ENCODE results near the gene GUCY1B1.

The GUCY1B1 gene

DNA sequence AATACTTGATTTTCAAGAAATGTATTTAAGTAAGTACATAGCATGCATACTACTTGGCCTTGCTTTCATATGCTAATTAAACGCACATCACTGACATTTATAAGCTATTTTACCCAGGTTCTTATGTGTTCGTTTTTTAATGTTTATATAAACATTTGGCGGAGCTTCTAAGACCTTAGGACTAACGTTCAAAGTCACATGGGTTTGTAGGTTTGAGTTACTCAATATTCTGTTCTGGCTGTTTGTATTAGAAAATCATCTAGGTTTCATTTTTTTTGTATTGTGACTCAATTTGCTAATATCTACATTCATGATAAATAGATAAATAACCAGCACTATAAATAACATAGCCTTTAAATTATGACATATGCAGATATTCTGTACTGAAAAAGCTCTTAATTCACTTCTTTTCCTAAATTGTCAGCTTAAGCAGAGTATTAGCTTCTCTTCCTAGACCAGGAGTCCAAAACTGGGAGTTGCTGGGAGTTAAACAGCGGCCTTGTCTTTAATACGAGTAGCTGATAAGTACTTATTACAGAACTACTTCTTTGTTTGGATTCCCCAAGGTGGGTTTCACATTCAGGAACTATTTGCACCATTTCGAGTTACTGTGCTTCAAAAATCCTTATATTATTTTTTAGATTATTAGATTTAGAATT is 42.0 kb downstream of the GUCY1B1 start:
- no peak for DNase-seq

GRCh38 chr4:155802190-155802959 is 43.6 kb downstream of the GUCY1B1 start:
- DNase-seq, result no peak

- no peak for DNase-seq
Measured at GRCh38 chr4:155805016-155805415, 46.2 kb downstream of the GUCY1B1 start.

GRCh38 chr4:155807021-155807420 is 48.2 kb downstream of the GUCY1B1 start:
- no peak for DNase-seq

DNA sequence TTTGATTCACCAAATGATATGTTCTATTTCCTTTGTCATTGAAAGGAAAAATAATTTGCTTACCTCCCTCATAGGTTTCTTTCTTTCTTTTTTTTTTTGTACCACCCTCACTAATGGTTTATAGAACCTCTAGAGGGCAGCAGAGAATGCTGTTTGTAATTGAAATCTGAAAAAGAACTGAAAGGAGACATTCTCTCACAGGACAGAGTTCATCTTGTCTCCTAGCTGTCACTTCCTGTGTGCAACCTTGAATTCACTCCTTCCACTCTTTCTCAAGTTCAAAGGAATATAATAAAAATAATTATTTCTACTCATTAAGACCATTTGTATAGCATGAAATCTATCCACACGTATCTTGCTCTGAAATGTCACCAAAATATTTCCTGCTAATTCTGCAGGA is 51.0 kb downstream of the GUCY1B1 start:
- peak; percentile 83 for DNase-seq

DNA sequence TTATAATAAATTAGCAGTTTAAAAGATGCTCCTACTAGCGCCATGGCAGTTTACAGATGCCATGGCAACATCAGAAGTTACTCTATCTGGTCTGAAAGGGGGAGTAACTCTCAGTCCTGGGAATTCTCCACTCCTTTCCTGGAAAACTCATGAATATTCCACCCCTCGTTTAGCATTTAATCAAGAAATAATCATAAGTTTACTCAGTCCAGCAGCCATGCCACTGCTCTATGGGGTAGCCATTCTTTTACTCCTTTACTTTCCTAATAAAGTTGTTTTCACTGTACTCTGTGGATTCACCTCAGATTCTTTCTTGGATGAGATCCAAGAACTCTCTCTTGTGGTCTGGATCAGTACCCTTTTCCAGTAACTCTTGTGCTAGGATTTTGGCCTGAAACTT is 52.3 kb downstream of the GUCY1B1 start:
- no peak for DNase-seq

- no peak for DNase-seq
Measured at GRCh38 chr4:155818639-155819038, 59.8 kb downstream of the GUCY1B1 start.

DNA sequence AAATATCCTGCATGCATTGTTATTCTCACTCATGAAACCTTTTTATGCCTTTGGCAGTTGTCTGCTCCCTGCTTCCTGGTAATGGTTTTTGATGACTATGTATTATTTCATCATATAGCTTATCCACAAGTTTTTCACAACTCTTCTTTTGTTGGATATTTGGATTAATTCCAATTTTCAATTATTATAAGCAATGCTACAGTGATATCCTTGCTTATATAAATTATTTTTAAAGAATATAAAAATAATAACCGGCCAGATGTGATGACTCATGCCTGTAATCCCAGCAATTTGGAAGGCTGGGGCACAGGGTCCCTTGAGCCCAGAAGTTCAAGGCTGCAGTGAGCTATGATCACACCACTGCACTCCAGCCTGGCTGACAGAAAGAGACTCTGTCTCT is 60.2 kb downstream of the GUCY1B1 start:
- no peak for DNase-seq

GRCh38 chr4:155820887-155821518 is 62.2 kb downstream of the GUCY1B1 start:
- DNase-seq, result no peak

DNA sequence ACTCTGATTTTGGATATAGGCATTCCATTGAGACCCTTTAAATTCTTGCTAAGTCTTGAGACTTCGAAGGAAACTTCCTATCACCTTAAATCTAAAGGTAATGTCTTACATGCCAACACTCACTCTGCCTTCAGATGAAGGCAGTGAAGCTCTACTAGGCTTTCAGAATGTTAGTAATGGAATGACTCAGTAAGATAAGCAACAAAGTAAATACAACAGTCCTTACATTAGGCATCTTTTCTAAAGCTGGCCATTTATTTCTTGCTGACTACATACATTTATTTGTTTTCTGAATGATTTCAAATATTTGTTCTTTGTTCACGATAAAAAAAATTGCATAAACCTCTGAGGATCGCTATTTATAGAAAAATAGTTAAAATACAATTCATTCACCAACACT is 63.8 kb downstream of the GUCY1B1 start:
- no peak for DNase-seq

GRCh38 chr4:155828628-155829027 is 69.8 kb downstream of the GUCY1B1 start:
- no peak for DNase-seq

GRCh38 chr4:155832664-155833063 is 73.8 kb downstream of the GUCY1B1 start:
- no peak for DNase-seq

DNA sequence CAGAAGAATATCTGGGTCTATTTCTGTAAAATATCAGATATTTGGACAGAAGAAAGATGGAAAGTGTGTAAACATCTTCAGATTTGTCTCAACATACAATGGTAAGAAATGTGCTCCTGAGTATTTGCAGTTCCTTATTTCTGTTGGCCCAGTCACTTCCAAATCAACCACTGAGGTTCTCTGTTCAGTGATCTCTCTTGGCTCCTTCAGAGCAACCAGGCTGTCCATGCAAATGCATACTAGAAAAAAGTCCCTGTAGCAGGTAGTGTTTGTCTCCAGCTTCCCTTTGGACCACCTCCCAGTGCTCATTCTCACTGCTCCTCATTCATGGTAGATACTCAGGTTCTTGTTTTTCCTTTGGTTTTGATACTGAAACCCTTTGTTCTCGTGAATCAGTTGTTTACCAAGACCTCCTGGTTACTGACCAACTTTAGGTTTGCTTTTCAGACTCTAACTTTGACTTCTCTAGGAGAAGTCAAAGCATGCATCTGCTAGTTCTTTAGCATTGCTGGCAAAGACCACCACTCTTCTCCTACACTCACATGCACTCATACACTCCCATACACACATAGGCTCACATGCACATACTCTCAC is 78.5 kb downstream of the GUCY1B1 start:
- no peak for DNase-seq

GRCh38 chr4:155842080-155842479 is 83.3 kb downstream of the GUCY1B1 start:
- DNase-seq, result no peak

DNA sequence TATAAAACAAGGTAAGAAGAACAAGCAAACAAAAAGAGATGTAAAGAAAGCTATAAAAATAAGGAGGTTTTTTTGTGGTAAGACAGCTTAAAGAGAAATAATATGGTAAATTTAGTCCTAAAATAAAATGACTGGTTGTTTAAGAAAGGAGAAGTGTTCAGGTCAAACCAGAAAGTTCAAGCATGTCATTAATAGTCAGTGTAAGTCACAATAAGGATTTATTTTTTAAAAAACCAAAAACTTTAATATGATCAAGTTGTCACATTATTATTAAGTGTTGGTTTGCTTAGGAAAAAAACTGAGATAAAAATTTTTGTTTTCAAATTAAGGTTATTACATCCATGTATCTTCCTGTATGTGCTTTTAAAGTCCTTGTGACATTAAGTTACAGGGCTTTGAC is 88.1 kb downstream of the GUCY1B1 start:
- no peak for DNase-seq

DNA sequence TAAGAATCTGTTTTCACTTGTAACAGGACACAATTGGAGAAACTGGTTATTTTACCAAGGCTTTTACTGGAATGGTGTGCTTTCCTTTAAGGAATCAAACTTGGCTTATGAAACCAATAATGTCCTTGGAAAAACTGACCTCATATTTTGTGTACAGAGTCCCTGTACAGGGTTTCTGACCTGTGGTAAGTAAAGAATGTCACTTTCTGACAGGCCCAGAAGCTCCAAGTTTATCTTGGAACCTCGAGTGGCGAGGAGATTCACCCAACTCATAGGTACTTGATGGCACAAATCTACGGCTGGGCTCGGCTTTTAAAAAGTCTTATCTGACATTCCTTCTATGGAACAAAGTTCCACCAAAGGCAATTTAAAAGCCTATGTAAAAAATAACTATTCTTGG is 90.2 kb downstream of the GUCY1B1 start:
- no peak for DNase-seq

- no peak for DNase-seq
Measured at GRCh38 chr4:155853189-155853588, 94.4 kb downstream of the GUCY1B1 start.

- DNase-seq, result no peak
Measured at GRCh38 chr4:155854582-155855226, 95.9 kb downstream of the GUCY1B1 start.

GRCh38 chr4:155855897-155856296 is 97.1 kb downstream of the GUCY1B1 start:
- DNase-seq, result no peak
